A549 (cell line): ENCODE measurements around the gene MMP17. TPM values are rescaled to one million over a fixed set of nuclear protein-coding genes. Genes with fewer than 3 reads are reported as not detected.

ENCODE experiments used
- ATAC-seq, 2 experiments: fragments of 200-7000 bp in 1 of 2; fragments of >200 bp in 1 of 2; cut with Nextera tagmentation in 1 of 2; cut with Tn5 transposase in 1 of 2; 3 replicates each; pipeline versions ENCODE4 v1.8.0 to v1.9.1; 2018 to 2020; ENCODE audit warnings: mild to moderate bottlenecking in 1 of 2, moderate library complexity in 1 of 2
- CTCF ChIA-PET: fragments of 300-600 bp; sonication (Branson Sonifier 250); formaldehyde crosslinking; extraction: SDS; loops from one replicate; lab custom pipeline; 2021; ENCODE audit warnings: antibody characterized with exemption, inconsistent platforms; lab: Yijun Ruan, JAX
- POLR2A ChIA-PET: fragments of 350-600 bp; formaldehyde crosslinking; extraction: SDS; loops from one replicate; lab custom pipeline; 2021; ENCODE audit warnings: antibody characterized with exemption, inconsistent platforms; lab: Yijun Ruan, JAX
- DNase-seq, 2 experiments: peaks; one replicate each; pipeline versions ENCODE4 v3.0.0 to v3.0.0-alpha.2; 2011 to 2016; ENCODE audit warnings: low read depth in 1 of 2, low spot score in 1 of 2
- FAIRE-seq: peaks from 2 replicates; lab custom pipeline; 2011; peaks lifted over from hg19 to GRCh38; lab: Jason Lieb, UNC
- H3K27ac ChIP-seq, 2 experiments: fragments of >200 bp; sonication (Bioruptor Twin); formaldehyde crosslinking; 3 replicates each; pipeline ENCODE4 v1.5.1; 2016 to 2017
- H3K4me1 ChIP-seq: fragments of >200 bp; sonication (Bioruptor Twin); formaldehyde crosslinking; 3 replicates; pipeline ENCODE4 v1.6.1; 2016
- H3K4me2 ChIP-seq: fragments of >200 bp; sonication (Bioruptor Twin); formaldehyde crosslinking; 3 replicates; pipeline ENCODE4 v1.6.1; 2016
- H3K4me3 ChIP-seq: fragments of >200 bp; sonication (Bioruptor Twin); formaldehyde crosslinking; 3 replicates; pipeline ENCODE4 v1.5.1; 2016
- H3K9me3 ChIP-seq: fragments of >200 bp; sonication (Bioruptor Twin); formaldehyde crosslinking; 3 replicates; pipeline ENCODE4 v1.6.1; 2016
- ATOH8 ChIP-seq: fragments of 250-450 bp; sonication (Bioruptor Pico); IDR thresholded peaks from 2 replicates; pipeline ENCODE4 v1.5.0; 2020; ENCODE audit warnings: low read depth, mild to moderate bottlenecking, moderate library complexity
- BHLHE40 ChIP-seq: IDR thresholded peaks from 2 replicates; pipeline ENCODE4 v1.6.1; 2012; ENCODE audit warnings: low read depth, low read length, inconsistent platforms
- CEBPB ChIP-seq, 2 experiments: fragments of >200 bp in 1 of 2; sonication (Bioruptor Twin) in 1 of 2; formaldehyde crosslinking in 1 of 2; IDR thresholded peaks; 2 replicates each; pipeline ENCODE4 v1.6.1; 2012 to 2016
- CHD2 ChIP-seq: fragments of 150-350 bp; IDR thresholded peaks from 2 replicates; pipeline ENCODE4 v1.6.1; 2014; ENCODE audit warnings: low read length; ENCODE audit not compliant: partially characterized antibody
- CHD4 ChIP-seq: fragments of 200-600 bp; sonication (generic); IDR thresholded peaks from 2 replicates; pipeline ENCODE4 v1.6.1; 2016; ENCODE audit warnings: antibody characterized with exemption, mild to moderate bottlenecking, borderline replicate concordance
- EHMT2 ChIP-seq: fragments of 200-600 bp; sonication (generic); IDR thresholded peaks from 2 replicates; pipeline ENCODE4 v1.6.1; 2016; ENCODE audit warnings: antibody characterized with exemption, low read depth, mild to moderate bottlenecking, moderate library complexity
- EP300 ChIP-seq, 2 experiments: fragments of >200 bp; sonication (Bioruptor Twin); formaldehyde crosslinking; IDR thresholded peaks; 2 replicates in 1 of 2; 3 replicates in 1 of 2; pipeline ENCODE4 v1.6.1; 2016 to 2017
- FOSL2 ChIP-seq, 2 experiments: fragments of 450-650 bp in 1 of 2; fragments of >200 bp in 1 of 2; sonication (Bioruptor Twin) in 1 of 2; formaldehyde crosslinking; IDR thresholded peaks; 2 replicates each; pipeline versions ENCODE4 v1.5.0 to v1.6.1; 2016 to 2020; ENCODE audit warnings: mild to moderate bottlenecking in 1 of 2, moderate library complexity in 1 of 2
- FOXS1 ChIP-seq: fragments of 250-450 bp; sonication (Bioruptor Pico); IDR thresholded peaks from 2 replicates; pipeline ENCODE4 v1.5.0; 2020; ENCODE audit warnings: mild to moderate bottlenecking, moderate library complexity
- HEYL ChIP-seq: fragments of 250-450 bp; sonication (Bioruptor Pico); IDR thresholded peaks from 2 replicates; pipeline ENCODE4 v1.8.0; 2021; ENCODE audit warnings: mild to moderate bottlenecking, moderate library complexity
- HOXB5 ChIP-seq: fragments of 250-450 bp; sonication (Bioruptor Pico); IDR thresholded peaks from 2 replicates; pipeline ENCODE4 v1.5.0; 2020; ENCODE audit warnings: mild to moderate bottlenecking, moderate library complexity
- JUN ChIP-seq, 2 experiments: fragments of >200 bp; sonication (Bioruptor Twin); formaldehyde crosslinking; IDR thresholded peaks; 2 replicates in 1 of 2; 3 replicates in 1 of 2; pipeline ENCODE4 v1.6.1; 2016 to 2017
- MAFK ChIP-seq: fragments of 450-650 bp; IDR thresholded peaks from 2 replicates; pipeline ENCODE4 v1.6.1; 2014; ENCODE audit not compliant: partially characterized antibody
- MAX ChIP-seq: IDR thresholded peaks from 2 replicates; pipeline ENCODE4 v1.6.1; 2012
- PHF8 ChIP-seq: fragments of 200-600 bp; sonication (generic); IDR thresholded peaks from 2 replicates; pipeline ENCODE4 v1.6.1; 2016; ENCODE audit warnings: low read depth, mild to moderate bottlenecking, antibody characterized with exemption, moderate library complexity, borderline replicate concordance
- POLR2A ChIP-seq: IDR thresholded peaks from 2 replicates; pipeline ENCODE4 v1.6.1; 2012; ENCODE audit warnings: mild to moderate bottlenecking, low read length
- RNF2 ChIP-seq: fragments of 200-600 bp; sonication (generic); IDR thresholded peaks from 2 replicates; pipeline ENCODE4 v1.6.1; 2016; ENCODE audit warnings: low read depth, mild to moderate bottlenecking, antibody characterized with exemption, moderate library complexity, borderline replicate concordance
- SREBF2 ChIP-seq: fragments of 450-650 bp; IDR thresholded peaks from 2 replicates; pipeline ENCODE4 v1.6.1; 2014; ENCODE audit warnings: mild to moderate bottlenecking, moderate library complexity
- TFCP2L1 ChIP-seq: fragments of 250-450 bp; sonication (Bioruptor Pico); IDR thresholded peaks from 2 replicates; pipeline ENCODE4 v1.5.0; 2021; ENCODE audit warnings: mild to moderate bottlenecking
- ZNF302 ChIP-seq: fragments of 250-450 bp; sonication (Bioruptor Pico); IDR thresholded peaks from 2 replicates; pipeline ENCODE4 v1.9.0; 2021; ENCODE audit warnings: inconsistent platforms, mild to moderate bottlenecking, moderate library complexity
- WGBS: methylation state at CpG from one replicate; pipeline ENCODE4 v1.1.6; 2017; ENCODE audit errors: missing lambda C conversion rate; 5-methylcytosine and 5-hydroxymethylcytosine counted together
- polyA plus RNA-seq, 4 experiments: library from polyadenylated mRNA; depleted of rRNA in 3 of 4; stranded (reverse); fragments of >200 nt; fragmentation: RNase III in 1 of 4; extraction: RNeasy Plus Mini Kit Qiagen cat#74134 plus additional on column Dnase treatment in 1 of 4; gene quantifications; 2 replicates in 3 of 4; 3 replicates in 1 of 4; pipeline ENCODE4 v1.2.3, GENCODE V29; 2011 to 2017
- TF ChIP-seq, protein P1 (sequence below): fragments of >200 bp; sonication (Bioruptor Twin); formaldehyde crosslinking; IDR thresholded peaks from 3 replicates; pipeline ENCODE4 v1.5.1; 2016
- TF ChIP-seq, protein P2 (sequence below): fragments of 250-450 bp; sonication (Bioruptor Pico); IDR thresholded peaks from 2 replicates; pipeline ENCODE4 v1.5.0; 2021; ENCODE audit warnings: mild to moderate bottlenecking, moderate library complexity, borderline replicate concordance

The MMP17 gene
- polyA plus RNA-seq, 2 of the 4 experiments (the other 2 are of a cell fraction): 6.2 to 7.9 TPM

DNA sequence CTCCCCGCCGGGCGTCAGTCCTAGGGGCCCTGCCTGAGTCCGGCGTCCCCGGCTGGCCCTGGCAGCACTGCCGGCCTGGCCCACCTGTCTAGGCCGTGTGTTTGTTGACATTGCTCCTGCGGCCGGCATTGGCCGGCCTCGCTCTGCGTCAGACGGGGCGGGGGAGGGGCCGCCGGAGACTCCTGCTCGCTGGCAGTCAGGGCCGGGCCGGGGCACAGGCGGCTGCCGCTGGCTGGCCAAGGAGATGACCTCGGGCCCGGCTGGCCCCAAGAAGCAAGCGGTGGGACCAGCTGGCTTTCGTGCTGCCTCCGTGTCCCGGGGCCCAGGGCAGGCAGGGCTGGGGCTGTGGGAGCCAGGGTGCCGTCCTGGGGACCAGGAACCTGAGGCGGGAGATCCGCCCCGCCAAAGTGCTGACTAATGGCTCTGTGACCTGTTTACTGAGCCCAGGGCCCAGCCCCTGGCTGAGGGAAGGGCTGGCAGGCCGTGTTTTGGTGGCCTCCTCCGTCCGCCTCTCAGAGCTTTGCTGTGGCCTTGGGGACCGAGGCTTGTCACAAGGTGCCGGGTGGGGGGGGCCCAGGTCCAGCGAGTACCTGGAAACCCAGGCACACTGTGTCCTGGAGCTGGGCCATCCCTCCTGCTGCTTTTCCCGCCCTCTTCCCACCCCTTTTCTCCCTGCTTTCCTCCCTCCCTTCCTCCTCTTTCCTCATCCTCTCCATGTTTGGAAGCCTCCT is 68.1 kb downstream of the MMP17 start:
- peak; percentile 90; the same call in 1 of the 2 replicates for TF ChIP-seq ATOH8 (CRISPR knock-in tag)
- TF ChIP-seq MAX: peak; percentile 83
- TF ChIP-seq POLR2A: peak; percentile 22
- TF ChIP-seq RNF2: no peak
- TF ChIP-seq HEYL (CRISPR knock-in tag): no peak
- TF ChIP-seq EHMT2: no peak
- no peak for TF ChIP-seq BHLHE40
- peak; percentile 38; the same call in 1 of the 2 replicates for TF ChIP-seq PHF8
- TF ChIP-seq, protein P1, sequence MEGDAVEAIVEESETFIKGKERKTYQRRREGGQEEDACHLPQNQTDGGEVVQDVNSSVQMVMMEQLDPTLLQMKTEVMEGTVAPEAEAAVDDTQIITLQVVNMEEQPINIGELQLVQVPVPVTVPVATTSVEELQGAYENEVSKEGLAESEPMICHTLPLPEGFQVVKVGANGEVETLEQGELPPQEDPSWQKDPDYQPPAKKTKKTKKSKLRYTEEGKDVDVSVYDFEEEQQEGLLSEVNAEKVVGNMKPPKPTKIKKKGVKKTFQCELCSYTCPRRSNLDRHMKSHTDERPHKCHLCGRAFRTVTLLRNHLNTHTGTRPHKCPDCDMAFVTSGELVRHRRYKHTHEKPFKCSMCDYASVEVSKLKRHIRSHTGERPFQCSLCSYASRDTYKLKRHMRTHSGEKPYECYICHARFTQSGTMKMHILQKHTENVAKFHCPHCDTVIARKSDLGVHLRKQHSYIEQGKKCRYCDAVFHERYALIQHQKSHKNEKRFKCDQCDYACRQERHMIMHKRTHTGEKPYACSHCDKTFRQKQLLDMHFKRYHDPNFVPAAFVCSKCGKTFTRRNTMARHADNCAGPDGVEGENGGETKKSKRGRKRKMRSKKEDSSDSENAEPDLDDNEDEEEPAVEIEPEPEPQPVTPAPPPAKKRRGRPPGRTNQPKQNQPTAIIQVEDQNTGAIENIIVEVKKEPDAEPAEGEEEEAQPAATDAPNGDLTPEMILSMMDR: no peak
- TF ChIP-seq HOXB5 (CRISPR knock-in tag): peak; percentile 55; the same call in 1 of the 2 replicates
- TF ChIP-seq FOXS1 (CRISPR knock-in tag): 0 out of 2 replicates have a peak, but pooled peaks have one; percentile 31
- TF ChIP-seq TFCP2L1: peak; percentile 76
- no peak for TF ChIP-seq CHD4
- TF ChIP-seq MAFK: peak; percentile 99
- no peak for TF ChIP-seq CHD2
- TF ChIP-seq EP300 (IDR thresholded peaks at IDR 0.05): 0 out of 5 replicates have a peak, but pooled peaks of 1 of the 2 experiments have one; percentile 6
- TF ChIP-seq JUN (IDR thresholded peaks at IDR 0.05): peak in 1 of 2 experiments; percentile 76; a peak in 2 of 5 replicates
- TF ChIP-seq SREBF2: no peak
- TF ChIP-seq ZNF302: no peak
- no peak for TF ChIP-seq FOSL2 (IDR thresholded peaks at IDR 0.05)
- TF ChIP-seq FOSL2 (CRISPR knock-in tag; IDR thresholded peaks at IDR 0.05): peak; percentile 67
- no peak for TF ChIP-seq CEBPB (IDR thresholded peaks at IDR 0.05)
- TF ChIP-seq, protein P2, sequence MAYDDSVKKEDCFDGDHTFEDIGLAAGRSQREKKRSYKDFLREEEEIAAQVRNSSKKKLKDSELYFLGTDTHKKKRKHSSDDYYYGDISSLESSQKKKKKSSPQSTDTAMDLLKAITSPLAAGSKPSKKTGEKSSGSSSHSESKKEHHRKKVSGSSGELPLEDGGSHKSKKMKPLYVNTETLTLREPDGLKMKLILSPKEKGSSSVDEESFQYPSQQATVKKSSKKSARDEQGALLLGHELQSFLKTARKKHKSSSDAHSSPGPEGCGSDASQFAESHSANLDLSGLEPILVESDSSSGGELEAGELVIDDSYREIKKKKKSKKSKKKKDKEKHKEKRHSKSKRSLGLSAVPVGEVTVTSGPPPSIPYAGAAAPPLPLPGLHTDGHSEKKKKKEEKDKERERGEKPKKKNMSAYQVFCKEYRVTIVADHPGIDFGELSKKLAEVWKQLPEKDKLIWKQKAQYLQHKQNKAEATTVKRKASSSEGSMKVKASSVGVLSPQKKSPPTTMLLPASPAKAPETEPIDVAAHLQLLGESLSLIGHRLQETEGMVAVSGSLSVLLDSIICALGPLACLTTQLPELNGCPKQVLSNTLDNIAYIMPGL: peak; percentile 33; the same call in 1 of the 2 replicates
- peak; percentile 94 to 95 for DNase-seq
- POLR2A ChIA-PET: interaction anchor here (1.0 to 1.4 kb wide), 4 partner anchors 31 to 42 kb away, joined by 3 to 5 read pairs (median 4); no protein-coding TSS in a partner anchor
- Histone ChIP-seq H3K4me3 (peak overlapping the region; percentile 93), H3K4me2 (peak overlapping the region; percentile 100), H3K9me3 (no peaks in the 10 kb centered on the region), H3K4me1 (peaks cover 37% of the 10 kb centered on the region), H3K27ac (peak overlapping the region; percentile 98 to 99)
- CTCF ChIA-PET: interaction anchor here (0.8 to 2.5 kb wide), 4 partner anchors 8 to 45 kb away, joined by 3 to 7 read pairs (median 3); no protein-coding TSS in a partner anchor
- no peak for FAIRE-seq
- peak; percentile 73 to 90 for ATAC-seq
- 3% methylated on average over 14 of the region's 39 CpGs for WGBS
